Lung (tissue), 12 donors: Measurements from ENCODE around the gene EIF5A2. TPM values are rescaled to one million over a fixed set of nuclear protein-coding genes. Genes with fewer than 3 reads are reported as not detected.
"Not testable (repeated sequence)": the region's sequence is repeated elsewhere in the genome, so short reads cannot be mapped to it uniquely, and the experiment has no call there.

Source experiments
- ATAC-seq: fragments of 200-7000 bp; cut with Tn5 transposase; one replicate; pipeline ENCODE4 v1.9.1; 2020; ENCODE audit warnings: moderate number of reproducible peaks; ENCODE audit not compliant: insufficient read depth, low FRiP score
- DNase-seq, 3 donors: peaks; one replicate each; pipeline ENCODE4 v3.0.0-alpha.2; 2013 to 2017
- H3K27ac ChIP-seq, 2 donors: one replicate each; pipeline ENCODE4 v1.5.1; 2013; ENCODE audit warnings: mild to moderate bottlenecking in 2 of 2, moderate library complexity in 2 of 2, control low read depth in 1 of 2, inconsistent platforms in 1 of 2, low read depth in 1 of 2, low read length in 1 of 2
- H3K27me3 ChIP-seq, 3 donors: one replicate each; pipeline ENCODE4 v1.5.1; 2013; ENCODE audit warnings: low read length in 2 of 3; ENCODE audit not compliant: control insufficient read depth in 3 of 3, insufficient read depth in 3 of 3
- H3K36me3 ChIP-seq, 4 donors: one replicate each; pipeline ENCODE4 v1.5.1; 2013; ENCODE audit warnings: low read length in 4 of 4, mild to moderate bottlenecking in 1 of 4, moderate library complexity in 1 of 4; ENCODE audit not compliant: control insufficient read depth in 4 of 4, insufficient read depth in 4 of 4
- H3K4me1 ChIP-seq, 5 donors: one replicate each; pipeline ENCODE4 v1.5.1; 2013; ENCODE audit warnings: low read length in 5 of 5, mild to moderate bottlenecking in 2 of 5, moderate library complexity in 1 of 5; ENCODE audit not compliant: control insufficient read depth in 5 of 5, insufficient read depth in 5 of 5
- H3K4me3 ChIP-seq: one replicate; pipeline ENCODE4 v1.5.1; 2013; ENCODE audit warnings: mild to moderate bottlenecking, control low read depth, moderate library complexity
- H3K9ac ChIP-seq, 2 donors: one replicate each; pipeline ENCODE4 v1.5.1; 2013; ENCODE audit warnings: low read length in 2 of 2, control low read depth in 1 of 2; ENCODE audit not compliant: insufficient read depth in 1 of 2
- H3K9me3 ChIP-seq, 4 donors: one replicate each; pipeline ENCODE4 v1.5.1; 2013; ENCODE audit warnings: low read length in 3 of 4, mild to moderate bottlenecking in 1 of 4, moderate library complexity in 1 of 4; ENCODE audit not compliant: control insufficient read depth in 4 of 4, insufficient read depth in 3 of 4
- WGBS, 2 donors: extraction: QIAGEN DNeasy Blood & Tissue Kit; methylation state at CpG; one replicate each; pipeline ENCODE4 v1.1.7; 2013; 5-methylcytosine and 5-hydroxymethylcytosine counted together
- polyA plus RNA-seq, 2 donors: library from polyadenylated mRNA; stranded (reverse); fragments of 200-250 nt; gene quantifications; one replicate each; pipeline ENCODE4 v1.2.1, GENCODE V29; 2013
- total RNA-seq, 2 donors: library from RNA; depleted of rRNA in 1 of 2; stranded (reverse); fragments of >200 nt in 1 of 2; gene quantifications; one replicate each; pipeline ENCODE4 v1.2.1, GENCODE V29; 2014 to 2021
- TF ChIP-seq, protein P1 (sequence below): IDR thresholded peaks from 2 replicates; pipeline ENCODE4 v1.5.1; 2012; ENCODE audit warnings: mild to moderate bottlenecking; ENCODE audit errors: control extremely low read depth, extremely low read depth
- donor health status: control.
- donor health status: control.
- donor health status: Bipolar disorder and iron deficiency.
- donor health status: healthy.
- donor health status: DM: yes; HTN: yes; CAD: no.

The EIF5A2 gene
- total and polyA plus RNA-seq, 4 donors = 1.4 to 4.6 (median 4.4) TPM

DNA sequence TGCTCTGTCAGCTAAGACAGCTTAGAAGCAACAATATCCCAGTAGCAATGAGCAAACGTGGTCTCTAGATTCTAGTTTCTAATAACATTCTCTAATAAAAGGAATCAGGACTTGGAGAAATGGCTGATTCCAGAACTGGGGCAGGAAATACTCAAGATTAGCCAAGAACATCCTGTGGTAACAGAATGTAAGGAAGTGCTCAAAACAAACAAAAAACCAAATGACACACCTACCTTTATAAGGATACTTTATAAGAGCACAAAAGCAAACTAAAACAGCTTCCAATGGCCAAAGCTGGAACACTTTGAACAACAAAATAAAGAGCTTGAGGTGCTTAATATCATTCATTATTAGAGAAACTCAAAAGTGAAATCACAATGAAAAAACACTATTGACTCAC, 33.1 kb upstream of the EIF5A2 start:
- 63 to 78% methylated on average over 1 of the region's 1 CpG for WGBS, 2 donors
- H3K9ac ChIP-seq = no peak overlapping the region
- H3K27me3 ChIP-seq = no peaks in the 10 kb centered on the region
- no peak overlapping the region for H3K27ac ChIP-seq
- H3K4me1 ChIP-seq = no peaks in the 10 kb centered on the region
- H3K9me3 ChIP-seq = peaks cover 0 to 6% (median 5%) of the 10 kb centered on the region in 4 donors
- no peak for DNase-seq
- H3K36me3 ChIP-seq = no peaks in the 10 kb centered on the region
- H3K4me3 ChIP-seq = no peak overlapping the region
- ATAC-seq = no peak
- TF ChIP-seq, protein P1, sequence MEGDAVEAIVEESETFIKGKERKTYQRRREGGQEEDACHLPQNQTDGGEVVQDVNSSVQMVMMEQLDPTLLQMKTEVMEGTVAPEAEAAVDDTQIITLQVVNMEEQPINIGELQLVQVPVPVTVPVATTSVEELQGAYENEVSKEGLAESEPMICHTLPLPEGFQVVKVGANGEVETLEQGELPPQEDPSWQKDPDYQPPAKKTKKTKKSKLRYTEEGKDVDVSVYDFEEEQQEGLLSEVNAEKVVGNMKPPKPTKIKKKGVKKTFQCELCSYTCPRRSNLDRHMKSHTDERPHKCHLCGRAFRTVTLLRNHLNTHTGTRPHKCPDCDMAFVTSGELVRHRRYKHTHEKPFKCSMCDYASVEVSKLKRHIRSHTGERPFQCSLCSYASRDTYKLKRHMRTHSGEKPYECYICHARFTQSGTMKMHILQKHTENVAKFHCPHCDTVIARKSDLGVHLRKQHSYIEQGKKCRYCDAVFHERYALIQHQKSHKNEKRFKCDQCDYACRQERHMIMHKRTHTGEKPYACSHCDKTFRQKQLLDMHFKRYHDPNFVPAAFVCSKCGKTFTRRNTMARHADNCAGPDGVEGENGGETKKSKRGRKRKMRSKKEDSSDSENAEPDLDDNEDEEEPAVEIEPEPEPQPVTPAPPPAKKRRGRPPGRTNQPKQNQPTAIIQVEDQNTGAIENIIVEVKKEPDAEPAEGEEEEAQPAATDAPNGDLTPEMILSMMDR = no peak

DNA sequence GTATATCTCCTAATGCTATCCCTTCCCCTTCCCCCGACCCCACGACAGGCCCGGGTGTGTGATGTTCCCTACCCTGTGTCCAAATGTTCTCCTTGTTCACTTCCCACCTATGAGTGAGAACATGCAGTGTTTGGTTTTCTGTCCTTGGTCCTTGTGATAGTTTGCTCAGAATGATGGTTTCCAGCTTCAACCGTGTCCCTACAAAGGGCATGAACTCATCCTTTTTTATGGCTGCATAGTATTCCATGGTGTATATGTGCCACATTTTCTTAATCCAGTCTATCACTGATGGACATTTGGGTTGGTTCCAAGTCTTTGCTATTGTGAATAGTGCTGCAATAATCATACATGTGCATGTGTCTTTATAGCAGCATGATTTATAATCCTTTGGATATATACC, 24.6 kb upstream of the EIF5A2 start:
- DNase-seq, H3K9ac ChIP-seq, H3K4me1 ChIP-seq, H3K27ac ChIP-seq, ATAC-seq, H3K36me3 ChIP-seq, H3K27me3 ChIP-seq, H3K4me3 ChIP-seq, H3K9me3 ChIP-seq: not testable (repeated sequence)
- 91 to 95% methylated on average over 4 of the region's 4 CpGs for WGBS, 2 donors

DNA sequence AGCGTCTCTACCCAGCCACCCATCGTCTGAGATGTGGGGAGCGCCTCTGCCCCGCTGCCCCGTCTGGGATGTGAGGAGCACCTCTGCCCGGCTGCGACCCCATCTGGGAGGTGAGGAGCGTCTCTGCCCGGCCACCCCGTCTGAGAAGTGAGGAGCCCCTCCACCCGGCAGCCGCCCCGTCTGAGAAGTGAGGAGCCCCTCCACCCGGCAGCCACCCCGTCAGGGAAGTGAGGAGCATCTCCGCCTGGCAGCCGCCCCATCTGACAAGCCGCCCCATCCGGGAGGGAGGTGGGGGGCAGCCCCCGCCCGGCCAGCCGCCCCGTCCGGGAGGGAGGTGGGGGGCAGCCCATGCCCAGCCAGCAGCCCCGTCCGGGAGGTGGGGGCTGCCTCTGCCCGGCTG, 15.1 kb upstream of the EIF5A2 start:
- not testable (repeated sequence) for ATAC-seq, DNase-seq, H3K9me3 ChIP-seq

DNA sequence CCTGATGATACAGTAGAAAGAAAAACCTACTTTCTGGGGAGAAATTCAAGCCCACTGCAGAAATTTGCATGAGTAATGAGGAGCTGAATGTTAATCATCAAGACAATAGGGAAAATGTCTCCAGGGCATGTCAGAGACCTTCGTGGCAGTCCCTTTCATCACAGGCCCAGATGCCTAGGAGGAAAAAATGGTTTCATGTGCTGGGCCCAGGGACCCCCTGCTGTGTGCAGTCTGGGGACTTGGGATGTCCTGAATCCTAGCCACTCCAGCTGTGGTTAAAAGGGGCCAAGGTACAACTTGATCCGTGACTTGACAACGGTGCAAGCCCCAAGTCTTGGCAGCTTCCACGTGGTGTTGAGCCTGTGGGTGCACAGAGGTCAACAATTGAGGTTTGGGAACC, 10.3 kb upstream of the EIF5A2 start:
- no peak overlapping the region for H3K9ac ChIP-seq
- no peak overlapping the region for H3K27ac ChIP-seq
- no peaks in the 10 kb centered on the region for H3K27me3 ChIP-seq
- H3K9me3 ChIP-seq = peaks cover 0 to 10% (median 9%) of the 10 kb centered on the region in 4 donors
- ATAC-seq = no peak
- H3K36me3 ChIP-seq = no peaks in the 10 kb centered on the region
- WGBS, 2 donors = 80 to 87% methylated on average over 4 of the region's 4 CpGs
- TF ChIP-seq, protein P1 = no peak
- DNase-seq = no peak
- H3K4me1 ChIP-seq = no peaks in the 10 kb centered on the region
- no peak overlapping the region for H3K4me3 ChIP-seq

More for the DNA sequence above, 15.1 kb upstream of the EIF5A2 start:
- not testable (repeated sequence) for H3K4me1 ChIP-seq, H3K36me3 ChIP-seq, H3K4me3 ChIP-seq, H3K9ac ChIP-seq, H3K27me3 ChIP-seq, H3K27ac ChIP-seq
- WGBS, 2 donors = 96 to 97% methylated on average over 22 to 27 of the region's 27 CpGs

DNA sequence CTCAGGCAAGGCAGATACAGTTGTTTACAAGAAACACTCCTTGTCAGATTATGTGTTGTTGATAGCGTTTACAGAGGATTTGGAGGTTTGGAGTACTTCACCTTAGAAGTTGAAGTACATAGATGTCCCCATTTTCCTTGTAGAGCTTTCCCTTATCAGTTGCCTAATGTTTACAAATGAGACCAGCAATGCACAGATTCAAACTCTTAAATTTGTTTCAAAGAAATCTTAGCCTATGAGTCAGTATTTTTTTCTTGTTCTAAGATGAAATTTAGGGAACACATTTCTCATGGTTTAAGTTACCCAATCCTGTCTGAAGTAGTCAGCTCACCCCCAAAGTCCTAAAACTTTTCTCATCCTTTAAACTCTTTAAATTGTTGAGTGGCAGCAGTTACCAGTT, 6.3 kb upstream of the EIF5A2 start:
- WGBS, 2 donors = 37 to 54% methylated on average over 1 of the region's 1 CpG
- no peak for ATAC-seq
- no peak overlapping the region for H3K27ac ChIP-seq

More for the DNA sequence above, 6.3 kb upstream of the EIF5A2 start:
- Histone ChIP-seq H3K9me3 (peaks cover 0 to 19% (median 5%) of the 10 kb centered on the region in 4 donors), H3K4me3 (no peak overlapping the region), H3K4me1 (no peaks in the 10 kb centered on the region), H3K36me3 (no peaks in the 10 kb centered on the region), H3K27me3 (no peaks in the 10 kb centered on the region), H3K9ac (no peak overlapping the region)
- TF ChIP-seq, protein P1 = no peak
- DNase-seq = no peak
